ENCODE results near the gene GNRHR. TPM values are rescaled to one million over a fixed set of nuclear protein-coding genes. Genes with fewer than 3 reads are reported as not detected.

Gene GNRHR
- total and polyA plus RNA-seq, 7 experiments from 2014 or later: not detected

Other genes starting within 250 kb of the GNRHR start
- gene CENPC, start 208.9 kb downstream of the GNRHR start, total RNA-seq: 10 to 100 TPM; 33.9 to 89.7 (median 63.8) TPM
- 10 to 100 TPM; 17.5 to 20.4 TPM for gene CENPC, start 208.9 kb downstream of the GNRHR start, polyA plus RNA-seq
- 10 to 100 TPM in 3 of 5 experiments, 1 to 10 TPM in 2; 3.3 to 39.1 (median 15.0) TPM for gene STAP1, start 195.7 kb downstream of the GNRHR start, total RNA-seq
- 1 to 10 TPM; 9.7 to 9.9 TPM for gene STAP1, start 195.7 kb downstream of the GNRHR start, polyA plus RNA-seq
- gene UBA6, start 53.2 kb downstream of the GNRHR start, total RNA-seq: 10 to 100 TPM; 35.5 to 84.4 (median 43.9) TPM
- gene UBA6, start 53.2 kb downstream of the GNRHR start, polyA plus RNA-seq: 10 to 100 TPM; 14.9 to 18.0 TPM
- gene TMPRSS11D, start 129.6 kb upstream of the GNRHR start, total RNA-seq: not detected
- gene TMPRSS11D, start 129.6 kb upstream of the GNRHR start, polyA plus RNA-seq: not detected
- not detected for gene TMPRSS11A, start 209.1 kb upstream of the GNRHR start, total RNA-seq
- gene TMPRSS11A, start 209.1 kb upstream of the GNRHR start, polyA plus RNA-seq: not detected

All from naive thymus-derived CD4-positive, alpha-beta T cell (primary cell).